ENCODE measurements around the gene NEURL1B. TPM values are rescaled to one million over a fixed set of nuclear protein-coding genes. Genes with fewer than 3 reads are reported as not detected.

NEURL1B gene
- total and polyA plus RNA-seq, 2 donors (not counting 1 experiment from before 2014, with no cell fraction given): 0.06 to 0.17 TPM

DNA sequence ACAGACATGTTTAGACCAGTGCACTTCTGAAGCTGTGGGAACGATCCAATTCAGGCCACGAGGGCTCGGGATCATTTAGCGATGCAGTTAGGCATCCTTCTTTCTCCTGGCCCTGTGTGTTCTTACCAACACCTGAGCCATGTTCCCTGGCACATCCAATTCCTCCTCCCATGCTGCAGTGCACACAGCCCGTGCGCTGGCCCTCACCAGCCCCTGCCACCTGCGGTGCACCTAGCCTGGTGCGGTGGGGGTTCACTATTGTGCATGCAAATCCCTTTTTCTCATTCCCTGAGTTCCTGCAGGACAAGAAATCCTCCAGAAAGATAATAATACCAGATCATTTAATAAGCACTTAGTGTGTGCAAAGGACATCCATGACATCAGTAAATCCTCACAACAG is 53.5 kb downstream of the NEURL1B start:
- H2AFZ ChIP-seq (ENCODE audit: insufficient read depth, low read depth, low read length, poor library complexity, severe bottlenecking): no peak overlapping the region
- no peak for DNase-seq
- H3K79me2 ChIP-seq (ENCODE audit: control insufficient read depth, insufficient read depth, low read length): no peaks in the 10 kb centered on the region
- TF ChIP-seq, protein P1, sequence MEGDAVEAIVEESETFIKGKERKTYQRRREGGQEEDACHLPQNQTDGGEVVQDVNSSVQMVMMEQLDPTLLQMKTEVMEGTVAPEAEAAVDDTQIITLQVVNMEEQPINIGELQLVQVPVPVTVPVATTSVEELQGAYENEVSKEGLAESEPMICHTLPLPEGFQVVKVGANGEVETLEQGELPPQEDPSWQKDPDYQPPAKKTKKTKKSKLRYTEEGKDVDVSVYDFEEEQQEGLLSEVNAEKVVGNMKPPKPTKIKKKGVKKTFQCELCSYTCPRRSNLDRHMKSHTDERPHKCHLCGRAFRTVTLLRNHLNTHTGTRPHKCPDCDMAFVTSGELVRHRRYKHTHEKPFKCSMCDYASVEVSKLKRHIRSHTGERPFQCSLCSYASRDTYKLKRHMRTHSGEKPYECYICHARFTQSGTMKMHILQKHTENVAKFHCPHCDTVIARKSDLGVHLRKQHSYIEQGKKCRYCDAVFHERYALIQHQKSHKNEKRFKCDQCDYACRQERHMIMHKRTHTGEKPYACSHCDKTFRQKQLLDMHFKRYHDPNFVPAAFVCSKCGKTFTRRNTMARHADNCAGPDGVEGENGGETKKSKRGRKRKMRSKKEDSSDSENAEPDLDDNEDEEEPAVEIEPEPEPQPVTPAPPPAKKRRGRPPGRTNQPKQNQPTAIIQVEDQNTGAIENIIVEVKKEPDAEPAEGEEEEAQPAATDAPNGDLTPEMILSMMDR (IDR thresholded peaks at IDR 0.05): no peak
- no peak for TF ChIP-seq EZH2 (IDR thresholded peaks at IDR 0.05; ENCODE audit: borderline replicate concordance, insufficient read depth, low read depth, low read length, poor library complexity, severe bottlenecking)
- H3K4me3 Mint-ChIP-seq: no peak overlapping the region
- peaks cover 11% of the 10 kb centered on the region for H3K4me1 Mint-ChIP-seq
- no peak overlapping the region for H3K4me3 ChIP-seq (ENCODE audit: control extremely low read depth in 1 of 5, extremely low read depth in 1 of 5, insufficient read depth in 1 of 5, low read depth in 2 of 5, low read length in 4 of 5)
- WGBS (ENCODE audit: insufficient coverage): 95% methylated on average over 8 of the region's 8 CpGs
- ChIA-PET POLR2A (no interaction called here), CTCF (interaction anchor here (0.9 to 1.4 kb wide), 2 partner anchors 20 to 216 kb away, joined by 3 to 4 read pairs; no protein-coding TSS in a partner anchor)
- H4K20me1 ChIP-seq (ENCODE audit: control insufficient read depth, insufficient read depth, low read length, poor library complexity, severe bottlenecking): no peaks in the 10 kb centered on the region
- H3K9me3 Mint-ChIP-seq (ENCODE audit: insufficient read depth): no peaks in the 10 kb centered on the region
- no peaks in the 10 kb centered on the region for H3K36me3 ChIP-seq (replicated peaks in 1 of 2; ENCODE audit: control extremely low read depth in 1 of 2, control insufficient read depth in 1 of 2, extremely low read depth in 1 of 2, insufficient read depth in 2 of 2, low read length in 1 of 2)
- no peaks in the 10 kb centered on the region for H3K27me3 ChIP-seq (replicated peaks in 1 of 4; ENCODE audit: control extremely low read depth in 1 of 4, control insufficient read depth in 3 of 4, insufficient read depth in 4 of 4, low read length in 3 of 4)
- no peak overlapping the region for H3K27ac Mint-ChIP-seq
- no peak overlapping the region for H3K4me2 ChIP-seq (replicated peaks; ENCODE audit: low read depth, low read length, poor library complexity, severe bottlenecking)
- intact Hi-C loops (cut with micrococcal nuclease): loop anchor here (10.0 kb wide), 2 partner anchors 400 to 580 kb away; no protein-coding TSS in a partner anchor
- no peak for ATAC-seq (ENCODE audit: low read depth)
- H3K9ac ChIP-seq (ENCODE audit: low read length): no peak overlapping the region
- peaks cover 6% of the 10 kb centered on the region for H3K27me3 Mint-ChIP-seq
- H3K4me1 ChIP-seq (ENCODE audit: control insufficient read depth in 2 of 2, insufficient read depth in 2 of 2, low read length in 2 of 2): peaks cover 6 to 14% of the 10 kb centered on the region in 2 donors
- no peaks in the 10 kb centered on the region for H3K9me3 ChIP-seq (ENCODE audit: control extremely low read depth in 1 of 3, control insufficient read depth in 2 of 3, insufficient read depth in 1 of 3, low read length in 2 of 3)
- no peak overlapping the region for H3K27ac ChIP-seq (ENCODE audit: low read length in 2 of 2)

DNA sequence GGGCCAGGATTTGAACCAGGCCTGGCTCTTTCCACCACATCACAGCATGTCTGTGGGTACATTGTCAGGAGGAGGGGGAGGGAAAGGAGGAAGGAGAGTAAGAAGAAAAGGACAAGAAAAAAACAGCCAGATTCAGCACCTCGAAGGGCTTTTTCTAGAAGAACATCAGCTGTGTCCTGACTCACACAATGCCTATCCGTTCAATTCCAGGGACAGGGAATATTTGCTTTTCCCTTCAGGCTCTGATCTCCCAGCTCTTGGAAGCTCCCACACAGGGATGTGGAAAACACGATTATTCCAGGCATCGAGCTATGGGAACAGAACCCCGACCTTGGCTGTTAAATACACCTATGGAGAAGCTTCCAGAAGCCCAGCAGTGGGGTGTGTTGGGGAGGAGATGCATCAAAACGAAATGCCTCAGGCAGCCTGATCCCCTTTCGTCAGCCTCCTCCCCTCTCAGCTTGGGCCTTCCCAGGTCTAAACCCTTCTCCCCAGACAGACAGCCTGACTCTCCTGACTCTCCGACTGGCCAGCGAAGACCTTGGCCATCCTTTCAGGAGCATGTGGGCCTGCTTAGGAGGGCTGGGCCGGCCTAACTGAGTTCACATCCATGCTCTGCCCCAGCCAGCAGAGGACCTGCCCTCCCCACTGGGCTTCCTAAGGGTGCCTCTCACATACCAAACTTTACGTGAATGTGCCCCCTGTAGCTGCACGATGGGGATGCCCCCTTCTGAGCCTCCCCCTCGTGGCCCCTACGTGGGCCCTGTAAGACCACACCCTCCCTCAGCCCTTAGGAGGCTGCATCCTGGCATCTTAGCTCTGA is 54.4 kb downstream of the NEURL1B start:
- CTCF ChIA-PET: interaction anchor here (0.5 to 1.4 kb wide), 3 partner anchors 16 to 216 kb away, joined by 3 to 5 read pairs (median 4); no protein-coding TSS in a partner anchor
- intact Hi-C loops (cut with micrococcal nuclease): loop anchor here (10.0 kb wide), 2 partner anchors 401 to 581 kb away; no protein-coding TSS in a partner anchor
- DNase-seq: no peak
- no peak for TF ChIP-seq EZH2 (IDR thresholded peaks at IDR 0.05; ENCODE audit: borderline replicate concordance, insufficient read depth, low read depth, low read length, poor library complexity, severe bottlenecking)
- TF ChIP-seq, protein P1 (IDR thresholded peaks at IDR 0.05): no peak
- peaks cover 6 to 14% of the 10 kb centered on the region in 2 donors for H3K4me1 ChIP-seq (ENCODE audit: control insufficient read depth in 2 of 2, insufficient read depth in 2 of 2, low read length in 2 of 2)
- H3K4me3 ChIP-seq (ENCODE audit: control extremely low read depth in 1 of 5, extremely low read depth in 1 of 5, insufficient read depth in 1 of 5, low read depth in 2 of 5, low read length in 4 of 5): no peak overlapping the region
- no peak overlapping the region for H3K27ac Mint-ChIP-seq
- H3K9ac ChIP-seq (ENCODE audit: low read length): no peak overlapping the region
- H3K9me3 Mint-ChIP-seq (ENCODE audit: insufficient read depth): no peaks in the 10 kb centered on the region
- no peaks in the 10 kb centered on the region for H3K36me3 ChIP-seq (replicated peaks in 1 of 2; ENCODE audit: control extremely low read depth in 1 of 2, control insufficient read depth in 1 of 2, extremely low read depth in 1 of 2, insufficient read depth in 2 of 2, low read length in 1 of 2)
- no peak overlapping the region for H3K27ac ChIP-seq (ENCODE audit: low read length in 2 of 2)
- no peaks in the 10 kb centered on the region for H3K79me2 ChIP-seq (ENCODE audit: control insufficient read depth, insufficient read depth, low read length)
- ATAC-seq (ENCODE audit: low read depth): no peak
- peaks cover 11% of the 10 kb centered on the region for H3K4me1 Mint-ChIP-seq
- no peaks in the 10 kb centered on the region for H3K9me3 ChIP-seq (ENCODE audit: control extremely low read depth in 1 of 3, control insufficient read depth in 2 of 3, insufficient read depth in 1 of 3, low read length in 2 of 3)
- POLR2A ChIA-PET: no interaction called here
- no peak overlapping the region for H2AFZ ChIP-seq (ENCODE audit: insufficient read depth, low read depth, low read length, poor library complexity, severe bottlenecking)
- peaks cover 6% of the 10 kb centered on the region for H3K27me3 Mint-ChIP-seq
- no peaks in the 10 kb centered on the region for H3K27me3 ChIP-seq (replicated peaks in 1 of 4; ENCODE audit: control extremely low read depth in 1 of 4, control insufficient read depth in 3 of 4, insufficient read depth in 4 of 4, low read length in 3 of 4)
- no peak overlapping the region for H3K4me3 Mint-ChIP-seq
- no peaks in the 10 kb centered on the region for H4K20me1 ChIP-seq (ENCODE audit: control insufficient read depth, insufficient read depth, low read length, poor library complexity, severe bottlenecking)
- 93% methylated on average over 9 of the region's 14 CpGs for WGBS (ENCODE audit: insufficient coverage)
- H3K4me2 ChIP-seq (replicated peaks; ENCODE audit: low read depth, low read length, poor library complexity, severe bottlenecking): no peak overlapping the region

Measured in B cell (primary cell).